HepG2 (cell line): ENCODE data around the gene CDR2L. TPM values are rescaled to one million over a fixed set of nuclear protein-coding genes. Genes with fewer than 3 reads are reported as not detected.

ENCODE experiments used
- AKAP8 ChIP-seq: sonication (generic); formaldehyde crosslinking; IDR thresholded peaks from 2 replicates; pipeline ENCODE4 v1.5.1; 2020; ENCODE audit warnings: mild to moderate bottlenecking, missing genetic modification reagents
- CENPBD1 ChIP-seq: sonication (generic); formaldehyde crosslinking; IDR thresholded peaks from 2 replicates; pipeline ENCODE4 v1.8.0; 2022; ENCODE audit warnings: missing genetic modification reagents, low read depth, mild to moderate bottlenecking, borderline replicate concordance
- E2F2 ChIP-seq: sonication (generic); formaldehyde crosslinking; IDR thresholded peaks from 2 replicates; pipeline ENCODE4 v1.4.0; 2020; ENCODE audit warnings: missing genetic modification reagents, borderline replicate concordance
- HOXA7 ChIP-seq: sonication (generic); formaldehyde crosslinking; IDR thresholded peaks from 2 replicates; pipeline ENCODE4 v1.8.1; 2022; ENCODE audit warnings: mild to moderate bottlenecking, missing genetic modification reagents, moderate library complexity
- JDP2 ChIP-seq: sonication (generic); formaldehyde crosslinking; IDR thresholded peaks from 2 replicates; pipeline ENCODE4 v1.8.1; 2022; ENCODE audit warnings: missing genetic modification reagents, borderline replicate concordance
- PRDM10 ChIP-seq: sonication (generic); formaldehyde crosslinking; IDR thresholded peaks from 2 replicates; pipeline ENCODE4 v1.4.0; 2020; ENCODE audit warnings: low read depth, missing genetic modification reagents
- PRDM15 ChIP-seq: sonication (generic); formaldehyde crosslinking; IDR thresholded peaks from 2 replicates; pipeline ENCODE4 v1.4.0; 2020; ENCODE audit warnings: missing genetic modification reagents
- SRF ChIP-seq: IDR thresholded peaks from 2 replicates; pipeline ENCODE4 v1.6.1; 2011; ENCODE audit warnings: mild to moderate bottlenecking, low read depth, low read length, moderate library complexity
- TERF1 ChIP-seq: sonication (generic); formaldehyde crosslinking; IDR thresholded peaks from 2 replicates; pipeline ENCODE4 v1.8.0; 2022; ENCODE audit warnings: mild to moderate bottlenecking, missing genetic modification reagents, moderate library complexity
- ZGPAT ChIP-seq: IDR thresholded peaks from 2 replicates; pipeline ENCODE4 v1.6.1; 2016; ENCODE audit warnings: mild to moderate bottlenecking
- ZNF775 ChIP-seq: sonication (generic); formaldehyde crosslinking; IDR thresholded peaks from 2 replicates; pipeline ENCODE4 v1.4.0; 2020; ENCODE audit warnings: missing genetic modification reagents, mild to moderate bottlenecking, moderate library complexity, borderline replicate concordance
- ZUFSP ChIP-seq: sonication (generic); formaldehyde crosslinking; IDR thresholded peaks from 2 replicates; pipeline ENCODE4 v1.9.0; 2021; ENCODE audit warnings: missing genetic modification reagents, mild to moderate bottlenecking, borderline replicate concordance
- polyA plus RNA-seq, 8 experiments: library from polyadenylated mRNA; depleted of rRNA in 3 of 8; stranded (reverse) in 7 of 8; unstranded in 1 of 8; fragments of >200 nt; fragmentation: Illumina TruSeq in 4 of 8; extraction: Trizol in 4 of 8; gene quantifications; 2 replicates each; pipeline versions ENCODE4 v1.2.1 to v1.2.3, GENCODE V29; 2011 to 2016; ENCODE audit warnings: low read depth in 4 of 8, missing spikeins in 1 of 8, mixed read lengths in 1 of 8; ENCODE audit not compliant: insufficient read depth in 1 of 8
- total RNA-seq, 5 experiments: library from RNA; depleted of rRNA; stranded (reverse); fragments of >200 nt; fragmentation: Illumina TruSeq; extraction: Trizol; gene quantifications; 2 replicates each; pipeline ENCODE4 v1.2.3, GENCODE V29; 2016; ENCODE audit warnings: low read depth in 1 of 5

The CDR2L gene
- total and polyA plus RNA-seq, 2 of the 13 experiments (the other 11 are each of a cell fraction or from before 2014, with no cell fraction given), result 1.9 to 2.1 TPM

- TF ChIP-seq ZGPAT (CRISPR knock-in tag) (peak; percentile 84; the same call in 1 of the 2 replicates), JDP2 (CRISPR knock-in tag) (no peak), E2F2 (CRISPR knock-in tag) (no peak; the same call in 1 of the 2 replicates), HOXA7 (no peak), SRF (0 out of 2 replicates have a peak, but pooled peaks have one; percentile 10), PRDM10 (peak; percentile 86), ZNF775 (CRISPR knock-in tag) (0 out of 2 replicates have a peak, but pooled peaks have one; percentile 18), ZUFSP (CRISPR knock-in tag) (no peak), CENPBD1 (CRISPR knock-in tag) (no peak), PRDM15 (no peak), TERF1 (CRISPR knock-in tag) (no peak), AKAP8 (peak; percentile 92)
Measured at GRCh38 chr17:75033346-75034235, 46.2 kb downstream of the CDR2L start (continued).
